ENCODE data around the gene SNX1.

Gene SNX1

DNA sequence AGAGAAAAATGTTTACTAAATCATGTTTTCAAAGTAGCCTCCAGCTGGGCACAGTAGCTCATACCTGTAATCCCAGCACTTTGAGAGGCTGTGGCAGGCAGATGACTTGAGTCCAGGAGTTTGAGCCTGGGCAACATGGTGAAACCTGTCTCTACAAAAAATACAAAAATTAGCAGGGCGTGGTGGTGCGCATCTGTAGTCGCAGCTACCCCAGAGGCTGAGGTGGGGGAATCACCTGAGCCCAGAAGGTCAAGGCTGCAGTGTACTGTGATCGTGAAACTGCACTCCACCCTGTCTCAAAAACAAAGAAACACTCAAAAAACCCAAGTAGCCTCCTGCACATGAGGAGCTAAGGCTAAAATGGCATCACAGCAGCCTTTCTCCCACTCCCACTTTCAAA lies 68.7 kb downstream of the SNX1 start:
- DNase-seq, result no peak

DNA sequence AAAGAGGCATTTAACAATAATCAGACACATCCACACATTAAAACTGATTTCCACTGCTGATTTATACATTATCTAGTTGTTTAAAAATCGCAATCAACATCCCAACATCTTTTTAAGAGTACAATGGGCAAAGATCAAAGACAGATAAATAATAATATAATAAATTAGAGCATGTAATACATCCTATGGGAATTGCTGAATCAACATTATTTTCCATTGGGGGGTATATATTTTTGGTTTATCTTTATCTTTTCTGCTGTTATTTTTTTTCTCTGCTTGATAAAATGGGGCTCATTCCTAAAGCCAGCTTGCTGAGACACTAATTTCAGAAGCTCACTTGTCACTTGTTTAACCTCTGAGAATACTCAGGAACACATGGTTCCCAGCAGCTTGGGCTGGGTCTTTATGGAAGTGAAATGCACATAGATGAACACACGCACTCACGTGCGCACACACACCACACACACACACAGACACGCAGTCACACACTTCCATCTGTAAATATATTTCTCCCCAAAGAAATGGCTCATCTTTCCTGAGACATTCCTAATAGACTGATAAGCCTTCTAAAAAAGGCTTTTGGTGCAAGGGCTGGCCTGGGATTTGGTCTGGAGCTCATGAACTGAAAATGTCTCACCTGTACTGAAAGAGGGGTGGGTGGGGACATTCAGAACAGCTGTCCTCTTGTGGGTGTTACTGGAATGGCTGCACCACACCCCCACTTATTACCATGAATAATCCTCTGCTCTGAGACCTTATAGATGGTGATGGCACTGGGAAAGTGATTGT lies 70.5 kb downstream of the SNX1 start:
- no peak for DNase-seq

DNA sequence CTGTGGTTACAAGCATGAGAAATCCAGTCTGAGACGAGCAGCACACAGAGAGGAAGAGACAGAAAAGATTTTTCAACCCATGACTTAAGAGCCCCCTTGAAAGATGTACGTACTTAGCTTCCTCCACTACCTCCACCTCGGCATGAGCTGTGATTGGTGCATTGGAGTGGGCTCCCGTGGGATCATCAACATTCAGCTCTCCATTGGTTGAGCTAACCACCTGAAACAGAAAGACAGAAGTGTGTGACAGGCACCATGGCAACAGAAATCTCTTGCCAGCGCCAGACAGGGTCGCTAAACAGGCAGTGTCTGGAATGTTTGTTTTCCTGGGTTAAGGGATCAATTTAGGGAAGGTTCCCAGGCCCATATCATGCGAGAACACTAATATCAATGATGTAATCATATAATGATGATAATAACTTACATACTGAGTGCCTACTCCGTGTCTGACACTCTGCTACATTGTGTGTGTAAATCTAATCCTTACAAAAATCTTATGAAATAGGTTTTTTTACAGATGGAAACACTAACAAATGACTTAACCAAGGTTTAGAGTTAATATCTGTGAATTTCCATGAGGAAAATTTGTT lies 84.5 kb downstream of the SNX1 start:
- no peak for DNase-seq

DNA sequence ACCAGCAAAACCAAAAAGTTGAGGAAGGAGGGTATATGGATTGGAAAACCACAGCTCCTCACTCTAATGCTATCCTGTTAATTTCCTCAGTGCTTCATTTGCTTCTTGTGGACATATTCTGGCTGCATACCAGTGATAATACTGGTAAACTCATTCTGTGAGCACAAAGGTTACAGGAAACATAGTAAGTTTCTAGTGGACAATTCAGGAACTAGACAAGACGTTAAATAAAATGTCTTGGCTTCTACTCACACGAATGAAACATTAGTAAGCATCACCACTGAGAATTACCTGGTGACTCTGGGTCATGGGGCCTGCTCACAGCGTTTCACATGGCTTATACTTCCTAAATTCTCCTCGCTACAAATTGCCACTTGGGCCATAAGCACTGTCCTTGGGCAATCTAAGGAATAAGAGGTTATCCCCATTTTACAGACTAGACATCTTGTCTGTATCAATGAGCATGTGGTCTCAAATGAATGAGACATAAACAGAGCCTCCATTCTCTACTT lies 87.1 kb downstream of the SNX1 start:
- DNase-seq, result no peak

DNA sequence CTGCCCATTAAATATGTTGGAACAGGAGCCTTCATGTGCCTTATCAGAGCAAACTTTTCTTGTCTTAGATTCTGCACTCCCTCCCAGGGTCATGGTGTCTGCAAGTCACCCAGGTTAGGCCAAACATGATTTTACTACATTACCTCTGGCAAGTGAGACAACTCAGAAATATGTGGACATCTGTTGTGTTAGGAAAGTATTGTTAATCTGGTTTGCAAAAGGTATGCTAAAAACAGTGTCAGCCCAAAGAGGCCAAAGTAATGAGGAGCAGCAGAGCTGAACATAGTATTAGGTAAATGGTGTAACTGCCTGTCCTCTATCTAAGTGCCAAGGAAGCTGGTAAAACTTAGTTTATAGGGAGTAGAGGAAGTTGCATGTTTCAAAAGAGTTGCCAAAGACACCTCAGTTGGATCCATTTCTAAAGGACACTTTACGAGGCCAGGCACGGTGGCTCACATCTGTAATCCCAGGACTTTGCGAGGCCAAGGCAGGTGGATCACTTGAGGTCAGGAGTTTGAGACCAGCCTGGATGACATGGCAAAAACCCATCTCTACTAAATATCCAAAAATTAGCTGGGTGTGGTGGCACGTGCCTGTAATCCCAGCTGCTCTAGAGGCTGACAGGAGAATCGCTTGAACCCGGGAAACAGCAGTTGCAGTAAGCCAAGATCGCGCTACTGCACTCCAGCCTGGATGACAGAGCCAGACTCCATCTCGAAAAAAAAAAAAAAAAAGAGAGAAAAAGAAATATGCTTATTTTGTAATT lies 89.5 kb downstream of the SNX1 start:
- no peak for DNase-seq

DNA sequence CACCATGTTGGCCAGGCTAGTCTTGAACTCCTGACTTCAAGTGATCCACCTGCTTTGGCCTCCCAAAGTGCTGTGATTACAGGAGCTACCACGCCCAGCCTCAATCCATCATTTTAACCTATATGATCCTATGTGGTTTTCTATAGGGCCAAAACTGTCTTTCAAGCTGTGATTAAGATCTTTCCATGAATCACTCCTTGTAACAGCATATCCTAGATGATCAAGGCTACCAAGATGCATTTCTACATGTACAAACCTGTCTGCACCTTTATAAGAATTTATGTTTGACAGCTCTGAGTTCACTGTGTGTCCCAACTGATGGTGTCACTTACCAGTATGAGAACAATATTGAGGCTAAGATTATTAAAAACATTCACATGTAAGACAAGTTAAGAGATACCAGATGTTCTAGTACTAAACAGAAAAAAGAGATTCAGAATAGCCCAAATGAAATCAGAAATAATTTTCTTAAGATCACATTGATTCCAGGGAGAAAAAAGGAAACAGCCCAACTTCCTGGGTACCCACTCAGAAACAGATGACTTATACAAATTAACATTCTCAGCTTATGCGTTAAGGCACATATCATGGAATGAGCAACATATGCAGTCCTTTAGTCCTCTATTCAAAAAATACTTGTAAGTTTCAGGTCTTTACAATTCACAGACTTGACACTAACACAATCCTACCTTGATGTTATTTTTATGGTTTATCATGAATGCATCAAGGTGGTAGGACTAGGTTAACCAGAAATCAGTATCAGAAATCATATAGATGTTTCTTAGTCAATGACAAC lies 91.8 kb downstream of the SNX1 start:
- DNase-seq, result no peak

Measured in NCI-H446 treated with DMSO at 0.1 percent for 48 hours (cell line).